Endothelial cell of umbilical vein (primary cell): ENCODE results near the gene NQO2.

Source experiments
- EZH2 ChIP-seq: IDR thresholded peaks from 2 replicates; pipeline ENCODE4 v1.6.1; 2012; ENCODE audit warnings: borderline replicate concordance, low read depth, mild to moderate bottlenecking, moderate library complexity, low read length, inconsistent platforms; ENCODE audit not compliant: severe bottlenecking
- JUN ChIP-seq: IDR thresholded peaks from 2 replicates; pipeline ENCODE4 v1.6.1; 2011; ENCODE audit warnings: borderline replicate concordance, low read depth; ENCODE audit not compliant: insufficient read length, insufficient read depth
- POLR2A ChIP-seq: IDR thresholded peaks from 2 replicates; pipeline ENCODE4 v1.6.1; 2012; ENCODE audit warnings: low read depth, mild to moderate bottlenecking, control low read depth, low read length
- POLR2AphosphoS5 ChIP-seq: IDR thresholded peaks from 2 replicates; pipeline ENCODE4 v1.6.1; 2012; ENCODE audit warnings: low read depth, mild to moderate bottlenecking, control low read depth, low read length, moderate library complexity; ENCODE audit not compliant: insufficient read depth
- TF ChIP-seq, protein P1 (sequence below), 2 donors: IDR thresholded peaks; 1 replicate in 1 of 2; 2 replicates in 1 of 2; pipeline ENCODE4 v1.5.1; 2011; ENCODE audit warnings: low read length in 2 of 2, mild to moderate bottlenecking in 2 of 2, moderate library complexity in 2 of 2, control low read depth in 1 of 2, inconsistent platforms in 1 of 2, low read depth in 1 of 2; ENCODE audit not compliant: insufficient read depth in 1 of 2; ENCODE audit errors: extremely low read depth in 1 of 2

DNA sequence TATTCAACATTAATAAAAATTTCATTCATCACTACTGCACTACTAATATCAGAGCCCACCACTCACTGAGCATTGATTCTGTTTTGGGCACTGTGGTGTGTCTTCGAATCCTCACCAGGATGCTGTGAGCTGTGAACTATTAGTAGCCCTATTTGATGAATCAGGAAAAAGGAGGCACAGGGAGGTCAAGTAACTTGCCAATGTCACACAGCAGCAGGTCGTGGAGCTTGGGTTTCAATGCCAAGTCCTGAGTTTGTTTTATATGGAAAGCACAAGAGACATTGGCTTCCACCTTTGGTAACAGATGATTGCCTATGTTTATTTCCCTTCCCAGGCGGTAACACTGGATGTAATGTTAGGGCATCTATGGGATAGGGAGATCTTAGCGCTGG is 15.0 kb downstream of the NQO2 start:
- TF ChIP-seq, protein P1, sequence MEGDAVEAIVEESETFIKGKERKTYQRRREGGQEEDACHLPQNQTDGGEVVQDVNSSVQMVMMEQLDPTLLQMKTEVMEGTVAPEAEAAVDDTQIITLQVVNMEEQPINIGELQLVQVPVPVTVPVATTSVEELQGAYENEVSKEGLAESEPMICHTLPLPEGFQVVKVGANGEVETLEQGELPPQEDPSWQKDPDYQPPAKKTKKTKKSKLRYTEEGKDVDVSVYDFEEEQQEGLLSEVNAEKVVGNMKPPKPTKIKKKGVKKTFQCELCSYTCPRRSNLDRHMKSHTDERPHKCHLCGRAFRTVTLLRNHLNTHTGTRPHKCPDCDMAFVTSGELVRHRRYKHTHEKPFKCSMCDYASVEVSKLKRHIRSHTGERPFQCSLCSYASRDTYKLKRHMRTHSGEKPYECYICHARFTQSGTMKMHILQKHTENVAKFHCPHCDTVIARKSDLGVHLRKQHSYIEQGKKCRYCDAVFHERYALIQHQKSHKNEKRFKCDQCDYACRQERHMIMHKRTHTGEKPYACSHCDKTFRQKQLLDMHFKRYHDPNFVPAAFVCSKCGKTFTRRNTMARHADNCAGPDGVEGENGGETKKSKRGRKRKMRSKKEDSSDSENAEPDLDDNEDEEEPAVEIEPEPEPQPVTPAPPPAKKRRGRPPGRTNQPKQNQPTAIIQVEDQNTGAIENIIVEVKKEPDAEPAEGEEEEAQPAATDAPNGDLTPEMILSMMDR (IDR thresholded peaks at IDR 0.05; ENCODE audit: extremely low read depth in 1 of 2, insufficient read depth in 1 of 2, low read depth in 1 of 2, low read length in 2 of 2): no peak
- no peak for TF ChIP-seq POLR2A
- no peak for TF ChIP-seq POLR2AphosphoS5
- TF ChIP-seq EZH2: no peak
- no peak for TF ChIP-seq JUN
